Rectal smooth muscle tissue (tissue), 1 donor: Measurements from ENCODE around the gene C1QTNF6.
"Not testable (repeated sequence)": the region's sequence is repeated elsewhere in the genome, so short reads cannot be mapped to it uniquely, and the experiment has no call there.

Source experiments
- H3K27ac ChIP-seq: one replicate; pipeline ENCODE4 v1.7.0; 2013; ENCODE audit warnings: low read depth, low read length, inconsistent platforms
- H3K27me3 ChIP-seq: one replicate; pipeline ENCODE4 v1.7.0; 2013; ENCODE audit warnings: low read length; ENCODE audit not compliant: control insufficient read depth, insufficient read depth
- H3K36me3 ChIP-seq: one replicate; pipeline ENCODE4 v1.7.0; 2013; ENCODE audit warnings: low read length; ENCODE audit not compliant: control insufficient read depth, insufficient read depth
- H3K4me1 ChIP-seq: one replicate; pipeline ENCODE4 v1.7.0; 2013; ENCODE audit warnings: low read length; ENCODE audit not compliant: control insufficient read depth, insufficient read depth
- H3K4me3 ChIP-seq: one replicate; pipeline ENCODE4 v1.7.0; 2013; ENCODE audit warnings: low read length
- H3K9ac ChIP-seq: one replicate; pipeline ENCODE4 v1.7.0; 2013; ENCODE audit warnings: low read length

The C1QTNF6 gene

GRCh38 chr22:37187891-37188761 is at the start of gene C1QTNF6:
C1QTNF6 (minus strand) TSS chr22:37188247; CDS start chr22:37188213, 34 bp downstream.
- Histone ChIP-seq H3K9ac (no peak within 1 kb of the TSS), H3K27ac (peak within 1 kb of the TSS; percentile 81), H3K36me3 (no peaks in the 10 kb centered on the region), H3K4me1 (peaks cover 27% of the 10 kb centered on the region), H3K4me3 (peak within 1 kb of the TSS; percentile 73), H3K27me3 (no peaks in the 10 kb centered on the region)

- H3K4me1 ChIP-seq = no peaks in the 10 kb centered on the region
Observed at GRCh38 chr22:37235897-37236607, 48.0 kb upstream of the C1QTNF6 start.

GRCh38 chr22:37234736-37235711 is 47.0 kb upstream of the C1QTNF6 start:
- H3K4me3 ChIP-seq = peak overlapping the region; percentile 12
- H3K4me1 ChIP-seq = no peaks in the 10 kb centered on the region
- peaks cover 4% of the 10 kb centered on the region for H3K27me3 ChIP-seq

More at GRCh38 chr22:37235897-37236607, 48.0 kb upstream of the C1QTNF6 start:
- Histone ChIP-seq H3K9ac (no peak overlapping the region), H3K27ac (no peak overlapping the region), H3K36me3 (peaks cover 4% of the 10 kb centered on the region), H3K4me3 (no peak overlapping the region), H3K27me3 (peaks cover 4% of the 10 kb centered on the region)

GRCh38 chr22:37233751-37234631 is 45.9 kb upstream of the C1QTNF6 start:
- peaks cover 2% of the 10 kb centered on the region for H3K36me3 ChIP-seq
- no peak overlapping the region for H3K9ac ChIP-seq
- peaks cover 4% of the 10 kb centered on the region for H3K27me3 ChIP-seq
- no peak overlapping the region for H3K27ac ChIP-seq
- no peaks in the 10 kb centered on the region for H3K4me1 ChIP-seq
- H3K4me3 ChIP-seq = no peak overlapping the region

More at GRCh38 chr22:37234736-37235711, 47.0 kb upstream of the C1QTNF6 start:
- Histone ChIP-seq H3K9ac (no peak overlapping the region), H3K27ac (no peak overlapping the region), H3K36me3 (peaks cover 4% of the 10 kb centered on the region)

- H3K36me3 ChIP-seq, H3K9ac ChIP-seq, H3K4me1 ChIP-seq, H3K27me3 ChIP-seq, H3K27ac ChIP-seq, H3K4me3 ChIP-seq: not testable (repeated sequence)
Observed at GRCh38 chr22:37233371-37233750, 45.3 kb upstream of the C1QTNF6 start.

- no peak overlapping the region for H3K9ac ChIP-seq
- H3K36me3 ChIP-seq = peaks cover 2% of the 10 kb centered on the region
- no peaks in the 10 kb centered on the region for H3K4me1 ChIP-seq
- no peak overlapping the region for H3K4me3 ChIP-seq
- H3K27me3 ChIP-seq = peaks cover 4% of the 10 kb centered on the region
- no peak overlapping the region for H3K27ac ChIP-seq
Observed at GRCh38 chr22:37232140-37232998, 44.3 kb upstream of the C1QTNF6 start.

GRCh38 chr22:37231406-37232139 is 43.5 kb upstream of the C1QTNF6 start:
- Histone ChIP-seq H3K36me3 (peaks cover 2% of the 10 kb centered on the region), H3K27ac (no peak overlapping the region), H3K9ac (no peak overlapping the region), H3K4me1 (no peaks in the 10 kb centered on the region), H3K4me3 (no peak overlapping the region), H3K27me3 (peaks cover 4% of the 10 kb centered on the region)

GRCh38 chr22:37230673-37231405 is 42.8 kb upstream of the C1QTNF6 start:
- no peak overlapping the region for H3K4me3 ChIP-seq
- no peak overlapping the region for H3K27ac ChIP-seq
- H3K4me1 ChIP-seq = no peaks in the 10 kb centered on the region
- peaks cover 4% of the 10 kb centered on the region for H3K27me3 ChIP-seq
- H3K9ac ChIP-seq = no peak overlapping the region
- H3K36me3 ChIP-seq = peaks cover 2% of the 10 kb centered on the region

- Histone ChIP-seq H3K36me3 (peaks cover 2% of the 10 kb centered on the region), H3K9ac (no peak overlapping the region), H3K27me3 (peaks cover 4% of the 10 kb centered on the region), H3K4me1 (no peaks in the 10 kb centered on the region), H3K27ac (no peak overlapping the region), H3K4me3 (no peak overlapping the region)
Observed at GRCh38 chr22:37229805-37230672, 42.0 kb upstream of the C1QTNF6 start.
